Gastrocnemius medialis (tissue), 4 donors: ENCODE results near the gene MBD3. TPM values are rescaled to one million over a fixed set of nuclear protein-coding genes. Genes with fewer than 3 reads are reported as not detected.

Experiments
- ATAC-seq, 2 donors: fragments of 150-250 bp; one replicate each; pipeline ENCODE4 v1.9.1; 2016
- DNase-seq, 2 donors: peaks; one replicate each; pipeline ENCODE4 v3.0.0-alpha.2; 2019
- H3K27ac ChIP-seq, 4 donors: fragments of 200-600 bp; sonication (generic); 1 replicate in 1 of 4; 2 replicates in 3 of 4; pipeline ENCODE4 v1.5.1; 2016 to 2018; ENCODE audit warnings: mild to moderate bottlenecking in 2 of 4, moderate library complexity in 1 of 4
- H3K27me3 ChIP-seq, 3 donors: fragments of 200-600 bp; sonication (generic) in 2 of 3; 1 replicate in 1 of 3; 2 replicates in 2 of 3; pipeline versions ENCODE4 v1.5.1 to v1.6.0; 2016 to 2019; ENCODE audit warnings: mild to moderate bottlenecking in 1 of 3, moderate library complexity in 1 of 3
- H3K36me3 ChIP-seq, 2 donors: fragments of 200-600 bp; sonication (generic) in 1 of 2; one replicate each; pipeline ENCODE4 v1.5.1; 2017 to 2018
- H3K4me1 ChIP-seq, 2 donors: fragments of 200-600 bp; sonication (generic) in 1 of 2; one replicate each; pipeline ENCODE4 v1.5.1; 2016 to 2017; ENCODE audit warnings: mild to moderate bottlenecking in 2 of 2
- H3K4me3 ChIP-seq, 4 donors: fragments of 200-600 bp; sonication (generic) in 3 of 4; 1 replicate in 1 of 4; 2 replicates in 3 of 4; pipeline ENCODE4 v1.5.1; 2016 to 2019; ENCODE audit warnings: mild to moderate bottlenecking in 2 of 4
- H3K9me3 ChIP-seq, 3 donors: fragments of 200-600 bp; sonication (generic) in 2 of 3; 1 replicate in 1 of 3; 2 replicates in 2 of 3; pipeline ENCODE4 v1.5.1; 2016 to 2019
- CTCF ChIP-seq, 5 experiments: fragments of 450-650 bp in 3 of 5; fragments of 200-600 bp in 2 of 5; sonication (generic) in 2 of 5; IDR thresholded peaks in 4 of 5; conservative IDR thresholded peaks in 1 of 5; 1 replicate in 4 of 5; 2 replicates in 1 of 5; pipeline ENCODE4 v1.5.1; 2016 to 2019; ENCODE audit warnings: antibody characterized with exemption in 5 of 5, mild to moderate bottlenecking in 3 of 5, moderate library complexity in 3 of 5
- POLR2A ChIP-seq, 2 donors: fragments of 450-650 bp; IDR thresholded peaks; one replicate each; pipeline ENCODE4 v1.6.1; 2017; ENCODE audit warnings: antibody characterized with exemption in 2 of 2, mild to moderate bottlenecking in 2 of 2, moderate library complexity in 2 of 2
- in situ Hi-C, 4 donors: fragments of 200-750 bp; cut with MboI; loops; one replicate each; pipeline versions ENCODE4 v1.15.0 to v1.8.0; 2017; ENCODE audit warnings: low sequenced_read_pairs in 4 of 4
- intact Hi-C: fragments of 100-400 bp; cut with DNase I; formaldehyde crosslinking; loops from one replicate; pipeline ENCODE4 v1.15.1; 2023; ENCODE audit warnings: low total_unique reads
- total RNA-seq, 4 donors: library from RNA; depleted of rRNA; stranded (reverse); fragments of >200 nt; gene quantifications; one replicate each; pipeline versions ENCODE4 v1.1.0 to v1.2.3, GENCODE V29; 2016

Gene MBD3
- total RNA-seq, 4 donors from 2014 or later, result 66.9 to 147 (median 118) TPM

GRCh38 chr19:1624458-1624857 is 31.8 kb upstream of the MBD3 start:
- intact Hi-C loops (no loop called here), in situ Hi-C loops (no loop called here)
- TF ChIP-seq CTCF (IDR thresholded peaks at IDR 0.05 in 4 of 5, conservative IDR thresholded peaks at IDR 0.05 in 1 of 5) (peak in 4 of 5 experiments; percentile 33 to 52 (median 37)), POLR2A (IDR thresholded peaks at IDR 0.05) (no peak)
- Histone ChIP-seq H3K36me3 (peaks cover 0 to 16% of the 10 kb centered on the region in 2 donors), H3K27ac (no peak overlapping the region), H3K9me3 (no peaks in the 10 kb centered on the region), H3K27me3 (no peaks in the 10 kb centered on the region), H3K4me1 (no peaks in the 10 kb centered on the region), H3K4me3 (no peak overlapping the region)
- DNase-seq (no peak), ATAC-seq (no peak)

GRCh38 chr19:1622541-1622940 is 29.9 kb upstream of the MBD3 start:
- ATAC-seq, result no peak
- DNase-seq, result no peak
- Histone ChIP-seq H3K27ac (no peak overlapping the region), H3K36me3 (peaks cover 0 to 16% of the 10 kb centered on the region in 2 donors), H3K27me3 (no peaks in the 10 kb centered on the region), H3K4me1 (no peaks in the 10 kb centered on the region), H3K4me3 (no peak overlapping the region), H3K9me3 (no peaks in the 10 kb centered on the region)
- in situ Hi-C loops, result no loop called here
- intact Hi-C loops, result no loop called here
- no peak for TF ChIP-seq CTCF (IDR thresholded peaks at IDR 0.05 in 4 of 5, conservative IDR thresholded peaks at IDR 0.05 in 1 of 5)
- no peak for TF ChIP-seq POLR2A (IDR thresholded peaks at IDR 0.05)

- H3K4me3 ChIP-seq, result no peak overlapping the region
- ATAC-seq (no peak), DNase-seq (no peak)
- intact Hi-C loops (no loop called here), in situ Hi-C loops (no loop called here)
- H3K9me3 ChIP-seq, result no peaks in the 10 kb centered on the region
- TF ChIP-seq CTCF (IDR thresholded peaks at IDR 0.05 in 4 of 5, conservative IDR thresholded peaks at IDR 0.05 in 1 of 5) (no peak), POLR2A (IDR thresholded peaks at IDR 0.05) (no peak)
- peaks cover 0 to 16% of the 10 kb centered on the region in 2 donors for H3K36me3 ChIP-seq
- no peaks in the 10 kb centered on the region for H3K27me3 ChIP-seq
- no peaks in the 10 kb centered on the region for H3K4me1 ChIP-seq
- H3K27ac ChIP-seq, result no peak overlapping the region
Measured at GRCh38 chr19:1622007-1622406, 29.3 kb upstream of the MBD3 start.

- in situ Hi-C loops, result no loop called here
- no peak overlapping the region for H3K4me3 ChIP-seq
- intact Hi-C loops, result no loop called here
- no peak for TF ChIP-seq CTCF (IDR thresholded peaks at IDR 0.05 in 4 of 5, conservative IDR thresholded peaks at IDR 0.05 in 1 of 5)
- no peak for DNase-seq
- no peaks in the 10 kb centered on the region for H3K9me3 ChIP-seq
- peaks cover 0 to 16% of the 10 kb centered on the region in 2 donors for H3K36me3 ChIP-seq
- no peak overlapping the region for H3K27ac ChIP-seq
- no peak for ATAC-seq
- H3K4me1 ChIP-seq, result no peaks in the 10 kb centered on the region
- no peaks in the 10 kb centered on the region for H3K27me3 ChIP-seq
Measured at GRCh38 chr19:1621574-1621973, 28.9 kb upstream of the MBD3 start.

- Histone ChIP-seq H3K4me1 (no peaks in the 10 kb centered on the region), H3K4me3 (no peak overlapping the region), H3K27ac (no peak overlapping the region), H3K27me3 (no peaks in the 10 kb centered on the region), H3K9me3 (no peaks in the 10 kb centered on the region), H3K36me3 (peaks cover 0 to 16% of the 10 kb centered on the region in 2 donors)
- no peak for ATAC-seq
- DNase-seq, result no peak
- TF ChIP-seq CTCF (IDR thresholded peaks at IDR 0.05 in 4 of 5, conservative IDR thresholded peaks at IDR 0.05 in 1 of 5) (no peak), POLR2A (IDR thresholded peaks at IDR 0.05) (no peak)
- intact Hi-C loops (no loop called here), in situ Hi-C loops (no loop called here)
Measured at GRCh38 chr19:1621021-1621420, 28.4 kb upstream of the MBD3 start.
